Trophoblast cell (in vitro differentiated cells and primary cell): ENCODE results near the gene SETD4.

Source experiments
- DNase-seq, 2 donors: peaks; one replicate each; pipeline ENCODE4 v3.0.0-alpha.2; 2016
- H2AFZ ChIP-seq: 2 replicates; pipeline ENCODE4 v1.6.1; 2013; ENCODE audit warnings: low read length, moderate library complexity, mild to moderate bottlenecking; ENCODE audit not compliant: insufficient read depth, poor library complexity
- H2AK5ac ChIP-seq: 2 replicates; pipeline ENCODE4 v1.6.1; 2013; ENCODE audit warnings: mild to moderate bottlenecking, low read length
- H2BK120ac ChIP-seq: 2 replicates; pipeline ENCODE4 v1.6.1; 2013; ENCODE audit warnings: low read length, mild to moderate bottlenecking, moderate library complexity; ENCODE audit not compliant: insufficient read depth, poor library complexity
- H2BK12ac ChIP-seq: 2 replicates; pipeline ENCODE4 v1.6.1; 2013; ENCODE audit warnings: mild to moderate bottlenecking, low read length, moderate library complexity
- H2BK5ac ChIP-seq: 2 replicates; pipeline ENCODE4 v1.6.1; 2013; ENCODE audit warnings: low read length, low read depth, moderate library complexity, mild to moderate bottlenecking; ENCODE audit not compliant: poor library complexity
- H3K14ac ChIP-seq: 2 replicates; pipeline ENCODE4 v1.6.1; 2013; ENCODE audit warnings: mild to moderate bottlenecking, low read length
- H3K18ac ChIP-seq: 2 replicates; pipeline ENCODE4 v1.6.1; 2013; ENCODE audit warnings: mild to moderate bottlenecking, low read length
- H3K23ac ChIP-seq: 2 replicates; pipeline ENCODE4 v1.6.1; 2013; ENCODE audit warnings: low read length
- H3K27ac ChIP-seq: 2 replicates; pipeline ENCODE4 v1.5.1; 2013; ENCODE audit warnings: low read depth, mild to moderate bottlenecking, inconsistent platforms, low read length, moderate library complexity
- H3K27me3 ChIP-seq: 2 replicates; pipeline ENCODE4 v1.6.1; 2013; ENCODE audit warnings: inconsistent platforms, mild to moderate bottlenecking, low read length, moderate library complexity; ENCODE audit not compliant: insufficient read depth
- H3K36me3 ChIP-seq, 2 experiments: 1 replicate in 1 of 2; 2 replicates in 1 of 2; pipeline ENCODE4 v1.6.1; 2013; ENCODE audit warnings: low read length in 2 of 2, mild to moderate bottlenecking in 2 of 2, moderate library complexity in 1 of 2; ENCODE audit not compliant: insufficient read depth in 2 of 2, control insufficient read depth in 1 of 2
- H3K4ac ChIP-seq: 2 replicates; pipeline ENCODE4 v1.6.1; 2013; ENCODE audit warnings: low read depth, mild to moderate bottlenecking, low read length, moderate library complexity
- H3K4me1 ChIP-seq, 2 experiments: 1 replicate in 1 of 2; 2 replicates in 1 of 2; pipeline ENCODE4 v1.6.1; 2013; ENCODE audit warnings: low read length in 2 of 2, mild to moderate bottlenecking in 2 of 2, moderate library complexity in 1 of 2; ENCODE audit not compliant: insufficient read depth in 2 of 2, control insufficient read depth in 1 of 2
- H3K4me2 ChIP-seq: 2 replicates; pipeline ENCODE4 v1.6.1; 2013; ENCODE audit warnings: inconsistent platforms, mild to moderate bottlenecking, low read length, moderate library complexity
- H3K4me3 ChIP-seq: 2 replicates; pipeline ENCODE4 v1.5.1; 2013; ENCODE audit warnings: mild to moderate bottlenecking, low read depth, low read length, inconsistent platforms
- H3K79me1 ChIP-seq: one replicate; pipeline ENCODE4 v1.6.1; 2013; ENCODE audit warnings: low read length
- H3K79me2 ChIP-seq: 2 replicates; pipeline ENCODE4 v1.6.1; 2013; ENCODE audit warnings: low read length, mild to moderate bottlenecking; ENCODE audit not compliant: control insufficient read depth, insufficient read depth, poor library complexity
- H3K9ac ChIP-seq: 2 replicates; pipeline ENCODE4 v1.6.1; 2013; ENCODE audit warnings: mild to moderate bottlenecking, low read length
- H3K9me3 ChIP-seq: 2 replicates; pipeline ENCODE4 v1.6.1; 2013; ENCODE audit warnings: low read depth, mild to moderate bottlenecking, control low read depth, inconsistent platforms, low read length; ENCODE audit not compliant: insufficient read depth
- H4K12ac ChIP-seq: 2 replicates; pipeline ENCODE4 v1.6.1; 2013; ENCODE audit warnings: low read depth, mild to moderate bottlenecking, low read length, moderate library complexity
- H4K8ac ChIP-seq: 2 replicates; pipeline ENCODE4 v1.6.1; 2013; ENCODE audit warnings: low read depth, mild to moderate bottlenecking, low read length, moderate library complexity
- H4K91ac ChIP-seq: one replicate; pipeline ENCODE4 v1.6.1; 2013; ENCODE audit warnings: low read depth, mild to moderate bottlenecking, low read length, moderate library complexity
- WGBS: extraction: QIAGEN DNeasy Blood & Tissue Kit; methylation state at CpG from one replicate; pipeline ENCODE4 v1.1.7; 2013; ENCODE audit warnings: missing lambda C conversion rate; ENCODE audit not compliant: insufficient read length, insufficient coverage; ENCODE audit errors: extremely low coverage; 5-methylcytosine and 5-hydroxymethylcytosine counted together

Gene SETD4

GRCh38 chr21:36027347-36027746 is 33.0 kb downstream of the SETD4 start:
- Histone ChIP-seq H3K27me3 (no peaks in the 10 kb centered on the region), H3K27ac (no peak overlapping the region), H2BK12ac (no peak overlapping the region), H3K79me2 (peaks cover 5% of the 10 kb centered on the region), H2BK120ac (peak overlapping the region; percentile 3), H3K4me2 (no peak overlapping the region), H2AK5ac (no peak overlapping the region), H4K91ac (peak overlapping the region; percentile 25), H3K23ac (no peak overlapping the region), H3K79me1 (peaks cover 42% of the 10 kb centered on the region), H3K9me3 (peaks cover 6% of the 10 kb centered on the region), H3K4ac (no peak overlapping the region), H4K12ac (no peak overlapping the region), H3K14ac (no peak overlapping the region), H3K36me3 (peaks cover 0 to 4% of the 10 kb centered on the region in 2 experiments), H2BK5ac (no peak overlapping the region), H3K18ac (no peak overlapping the region), H4K8ac (no peak overlapping the region), H3K9ac (no peak overlapping the region), H3K4me3 (no peak overlapping the region), H2AFZ (no peak overlapping the region), H3K4me1 (peaks cover 17 to 24% of the 10 kb centered on the region in 2 experiments)
- WGBS, result no CpG with 5 or more reads among the region's 5 CpGs
- no peak for DNase-seq

GRCh38 chr21:36024782-36025181 is 35.5 kb downstream of the SETD4 start:
- Histone ChIP-seq H3K79me2 (peaks cover 3% of the 10 kb centered on the region), H3K9me3 (no peaks in the 10 kb centered on the region), H3K79me1 (peaks cover 31% of the 10 kb centered on the region), H3K27ac (peak overlapping the region; percentile 87), H2BK5ac (peak overlapping the region; percentile 92), H2BK120ac (peak overlapping the region; percentile 93), H3K4me1 (peaks cover 10 to 12% of the 10 kb centered on the region in 2 experiments), H4K12ac (no peak overlapping the region), H3K4ac (peak overlapping the region; percentile 61), H2AFZ (no peak overlapping the region), H3K27me3 (no peaks in the 10 kb centered on the region), H3K18ac (peak overlapping the region; percentile 92), H2BK12ac (peak overlapping the region; percentile 89), H3K36me3 (no peaks in the 10 kb centered on the region), H4K91ac (peak overlapping the region; percentile 99), H3K4me3 (no peak overlapping the region), H3K14ac (peak overlapping the region; percentile 84), H3K9ac (no peak overlapping the region), H3K4me2 (no peak overlapping the region), H2AK5ac (peak overlapping the region; percentile 83), H4K8ac (no peak overlapping the region), H3K23ac (no peak overlapping the region)
- no CpG with 5 or more reads among the region's 8 CpGs for WGBS
- DNase-seq, result no peak

GRCh38 chr21:36023092-36023480 is 37.2 kb downstream of the SETD4 start:
- no peak overlapping the region for H2AFZ ChIP-seq
- H2BK120ac ChIP-seq, result no peak overlapping the region
- WGBS, result no CpG with 5 or more reads among the region's 3 CpGs
- H3K4me1 ChIP-seq, result peaks cover 10 to 11% of the 10 kb centered on the region in 2 experiments
- H4K12ac ChIP-seq, result no peak overlapping the region
- no peaks in the 10 kb centered on the region for H3K9me3 ChIP-seq
- no peak overlapping the region for H2BK5ac ChIP-seq
- H3K4me2 ChIP-seq, result no peak overlapping the region
- peak overlapping the region; percentile 87 for H3K27ac ChIP-seq
- no peak overlapping the region for H2BK12ac ChIP-seq
- peaks cover 27% of the 10 kb centered on the region for H3K79me1 ChIP-seq
- H3K4me3 ChIP-seq, result no peak overlapping the region
- no peaks in the 10 kb centered on the region for H3K36me3 ChIP-seq
- no peak overlapping the region for H3K23ac ChIP-seq
- no peak overlapping the region for H3K14ac ChIP-seq
- no peak for DNase-seq
- no peak overlapping the region for H3K9ac ChIP-seq
- no peak overlapping the region for H2AK5ac ChIP-seq
- no peaks in the 10 kb centered on the region for H3K27me3 ChIP-seq
- peaks cover 3% of the 10 kb centered on the region for H3K79me2 ChIP-seq
- no peak overlapping the region for H4K91ac ChIP-seq
- no peak overlapping the region for H4K8ac ChIP-seq
- H3K4ac ChIP-seq, result no peak overlapping the region
- no peak overlapping the region for H3K18ac ChIP-seq

GRCh38 chr21:36022427-36023091 is 37.8 kb downstream of the SETD4 start:
- H3K9ac ChIP-seq, result no peak overlapping the region
- H3K14ac ChIP-seq, result peak overlapping the region; percentile 87
- H3K18ac ChIP-seq, result peak overlapping the region; percentile 80
- H3K23ac ChIP-seq, result no peak overlapping the region
- H2BK120ac ChIP-seq, result peak overlapping the region; percentile 94
- H4K8ac ChIP-seq, result no peak overlapping the region
- H3K27me3 ChIP-seq, result no peaks in the 10 kb centered on the region
- peak overlapping the region; percentile 95 for H2BK12ac ChIP-seq
- no peak for DNase-seq
- peak overlapping the region; percentile 70 for H3K27ac ChIP-seq
- H2AK5ac ChIP-seq, result peak overlapping the region; percentile 93
- peak overlapping the region; percentile 90 for H2BK5ac ChIP-seq
- no peak overlapping the region for H3K4ac ChIP-seq
- peaks cover 3% of the 10 kb centered on the region for H3K79me2 ChIP-seq
- no peaks in the 10 kb centered on the region for H3K9me3 ChIP-seq
- peak overlapping the region; percentile 98 for H4K91ac ChIP-seq
- H2AFZ ChIP-seq, result no peak overlapping the region
- no CpG with 5 or more reads among the region's 6 CpGs for WGBS
- no peaks in the 10 kb centered on the region for H3K36me3 ChIP-seq
- peaks cover 10 to 11% of the 10 kb centered on the region in 2 experiments for H3K4me1 ChIP-seq
- no peak overlapping the region for H3K4me2 ChIP-seq
- no peak overlapping the region for H3K4me3 ChIP-seq
- peaks cover 27% of the 10 kb centered on the region for H3K79me1 ChIP-seq
- H4K12ac ChIP-seq, result no peak overlapping the region
